SU-DHL-6 (cell line): ENCODE results near the gene UBE2R2.

Experiments
- CTCF ChIP-seq: fragments of 200-600 bp; sonication (generic); IDR thresholded peaks from one replicate; pipeline ENCODE4 v1.5.1; 2017; ENCODE audit warnings: antibody characterized with exemption, mild to moderate bottlenecking, low read length, moderate library complexity; ENCODE audit not compliant: insufficient read depth, poor library complexity, severe bottlenecking
- EZH2phosphoT487 ChIP-seq: fragments of 200-600 bp; sonication (generic), shearing (Covaris generic); conservative IDR thresholded peaks from 2 replicates; pipeline ENCODE4 v1.6.1; 2018; ENCODE audit warnings: mild to moderate bottlenecking, antibody characterized with exemption, low read length, moderate library complexity, mixed read lengths

GRCh38 chr9:33923998-33924701 lies 107.2 kb downstream of the UBE2R2 start:
- TF ChIP-seq CTCF (no peak), EZH2phosphoT487 (no peak)
